Measurements from ENCODE around the gene BANF2.

Gene BANF2

GRCh38 chr20:17741220-17741619 is 41.5 kb downstream of the BANF2 start:
- Histone ChIP-seq H3F3A (ENCODE audit: insufficient read depth, low read length) (no peaks in the 10 kb centered on the region), H2AFZ (ENCODE audit: low read length) (no peak overlapping the region), H3K9me2 (replicated peaks; ENCODE audit: insufficient read depth, low read length) (no peaks in the 10 kb centered on the region), H3K36me3 (replicated peaks; ENCODE audit: insufficient read depth, low read length) (no peaks in the 10 kb centered on the region), H3K79me2 (ENCODE audit: low read length) (no peaks in the 10 kb centered on the region), H3K4me3 (ENCODE audit: low read length) (no peak overlapping the region), H3K4me2 (ENCODE audit: low read depth, low read length) (no peak overlapping the region), H3K27ac (ENCODE audit: low read length) (no peak overlapping the region), H3K27me3 (replicated peaks; ENCODE audit: insufficient read depth, low read length) (no peaks in the 10 kb centered on the region), H3K9me3 (replicated peaks; ENCODE audit: insufficient read depth, low read length) (no peaks in the 10 kb centered on the region), H3K9ac (ENCODE audit: low read length) (no peak overlapping the region), H4K20me1 (ENCODE audit: insufficient read depth, low read length) (no peaks in the 10 kb centered on the region), H3K4me1 (ENCODE audit: low read length) (no peaks in the 10 kb centered on the region)
- no peak for DNase-seq
- no peak for TF ChIP-seq CTCF (IDR thresholded peaks at IDR 0.05; ENCODE audit: low read length)
- no peak for TF ChIP-seq EZH2 (optimal IDR thresholded peaks at IDR 0.05; ENCODE audit: low read depth, low read length)
- TF ChIP-seq EZH2phosphoT487 (IDR thresholded peaks at IDR 0.05; ENCODE audit: low read length), result no peak

- no peak overlapping the region for H3K4me3 ChIP-seq (ENCODE audit: low read length)
- H3F3A ChIP-seq (ENCODE audit: insufficient read depth, low read length), result no peaks in the 10 kb centered on the region
- no peak overlapping the region for H2AFZ ChIP-seq (ENCODE audit: low read length)
- H3K9me2 ChIP-seq (replicated peaks; ENCODE audit: insufficient read depth, low read length), result no peaks in the 10 kb centered on the region
- H3K4me2 ChIP-seq (ENCODE audit: low read depth, low read length), result no peak overlapping the region
- H3K9ac ChIP-seq (ENCODE audit: low read length), result no peak overlapping the region
- H3K27ac ChIP-seq (ENCODE audit: low read length), result no peak overlapping the region
- DNase-seq, result no peak
- H3K9me3 ChIP-seq (replicated peaks; ENCODE audit: insufficient read depth, low read length), result no peaks in the 10 kb centered on the region
- no peaks in the 10 kb centered on the region for H3K79me2 ChIP-seq (ENCODE audit: low read length)
- H3K27me3 ChIP-seq (replicated peaks; ENCODE audit: insufficient read depth, low read length), result no peaks in the 10 kb centered on the region
- H3K4me1 ChIP-seq (ENCODE audit: low read length), result no peaks in the 10 kb centered on the region
- no peaks in the 10 kb centered on the region for H4K20me1 ChIP-seq (ENCODE audit: insufficient read depth, low read length)
- TF ChIP-seq CTCF (IDR thresholded peaks at IDR 0.05; ENCODE audit: low read length), result no peak
- TF ChIP-seq EZH2phosphoT487 (IDR thresholded peaks at IDR 0.05; ENCODE audit: low read length), result no peak
- no peak for TF ChIP-seq EZH2 (optimal IDR thresholded peaks at IDR 0.05; ENCODE audit: low read depth, low read length)
- H3K36me3 ChIP-seq (replicated peaks; ENCODE audit: insufficient read depth, low read length), result no peaks in the 10 kb centered on the region
These were observed 43.0 kb downstream of the BANF2 start for GRCh38 chr20:17742731-17743130.

- Histone ChIP-seq H3K36me3 (replicated peaks; ENCODE audit: insufficient read depth, low read length) (no peaks in the 10 kb centered on the region), H3K9me2 (replicated peaks; ENCODE audit: insufficient read depth, low read length) (no peaks in the 10 kb centered on the region), H3K27me3 (replicated peaks; ENCODE audit: insufficient read depth, low read length) (no peaks in the 10 kb centered on the region), H3K4me1 (ENCODE audit: low read length) (no peaks in the 10 kb centered on the region), H2AFZ (ENCODE audit: low read length) (no peak overlapping the region), H3K4me3 (ENCODE audit: low read length) (no peak overlapping the region), H3K27ac (ENCODE audit: low read length) (no peak overlapping the region), H3K4me2 (ENCODE audit: low read depth, low read length) (no peak overlapping the region), H3F3A (ENCODE audit: insufficient read depth, low read length) (no peaks in the 10 kb centered on the region), H3K79me2 (ENCODE audit: low read length) (no peaks in the 10 kb centered on the region), H3K9me3 (replicated peaks; ENCODE audit: insufficient read depth, low read length) (no peaks in the 10 kb centered on the region), H3K9ac (ENCODE audit: low read length) (no peak overlapping the region), H4K20me1 (ENCODE audit: insufficient read depth, low read length) (no peaks in the 10 kb centered on the region)
- TF ChIP-seq EZH2phosphoT487 (IDR thresholded peaks at IDR 0.05; ENCODE audit: low read length) (no peak), EZH2 (optimal IDR thresholded peaks at IDR 0.05; ENCODE audit: low read depth, low read length) (no peak), CTCF (IDR thresholded peaks at IDR 0.05; ENCODE audit: low read length) (no peak)
- DNase-seq, result no peak
These were observed 43.9 kb downstream of the BANF2 start for GRCh38 chr20:17743677-17744076.
